ENCODE data around the gene MCC.

The MCC gene

DNA sequence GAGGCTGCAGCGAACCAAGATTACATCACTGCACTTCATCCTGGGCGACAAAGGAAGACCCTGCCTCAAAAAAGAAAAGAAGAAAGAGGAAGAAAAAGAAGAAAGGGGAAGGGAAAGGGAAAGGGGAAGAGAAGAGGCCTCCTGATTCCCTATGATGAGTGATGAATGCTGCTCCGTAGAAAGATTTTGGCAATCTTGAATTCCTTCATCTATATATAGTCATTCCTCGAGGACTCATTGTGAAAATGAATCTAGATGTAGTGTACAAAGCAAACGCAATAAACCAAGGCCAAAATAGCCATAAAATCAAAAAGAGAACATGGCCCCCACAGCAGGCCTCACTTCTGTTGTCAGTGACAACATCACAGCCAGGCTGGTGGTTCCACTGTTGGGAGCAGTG is 293.7 kb downstream of the MCC start:
- no peak for DNase-seq

DNA sequence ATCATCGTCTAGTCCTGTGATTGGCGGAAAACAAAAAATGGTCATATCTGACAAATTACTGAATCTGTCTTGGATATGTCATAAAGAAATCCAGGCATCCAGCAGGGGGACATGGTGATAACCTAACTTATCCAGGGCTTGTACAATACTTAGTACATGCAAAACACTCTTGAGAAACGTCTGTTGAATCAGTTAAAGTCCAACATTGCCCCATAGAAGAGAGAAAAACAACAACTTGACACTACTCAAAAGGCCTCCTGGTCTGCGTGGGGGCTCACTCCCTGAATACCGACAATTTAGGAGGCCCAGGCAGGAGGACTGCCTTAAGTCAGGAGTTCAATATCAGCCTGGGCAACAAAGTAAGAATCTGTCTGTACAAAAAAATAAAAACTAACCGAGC is 294.1 kb downstream of the MCC start:
- no peak for DNase-seq

DNA sequence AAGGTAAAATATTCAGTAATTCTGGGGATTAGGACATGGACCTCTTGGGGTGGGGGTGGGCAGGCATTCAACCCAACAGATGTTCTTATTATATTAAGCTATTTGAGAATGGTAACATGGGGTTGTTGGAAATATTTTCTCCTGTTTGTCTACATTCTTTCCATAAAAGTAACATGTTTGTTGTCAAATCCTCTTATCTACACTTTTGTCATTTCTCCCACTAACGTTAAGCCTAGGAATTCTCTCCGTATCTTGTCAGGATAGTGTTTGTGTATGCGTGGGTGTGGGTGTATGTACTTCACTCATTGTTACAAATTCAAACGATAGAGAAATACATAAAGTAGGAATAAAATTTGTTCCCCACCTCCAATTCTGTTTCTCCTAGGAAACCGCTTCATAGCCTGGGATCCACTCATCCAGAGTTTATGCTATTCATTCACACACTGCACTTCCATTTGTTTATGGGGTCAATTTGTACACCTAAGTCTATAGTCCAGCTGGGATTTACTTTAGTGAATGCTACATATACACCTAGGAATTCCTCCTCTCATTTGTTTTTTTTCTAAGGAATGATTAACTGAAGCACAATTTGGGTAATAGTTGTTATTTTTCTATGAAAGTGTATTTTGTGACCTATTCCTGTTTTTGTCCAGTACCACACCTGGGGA is 294.8 kb downstream of the MCC start:
- DNase-seq = no peak

DNA sequence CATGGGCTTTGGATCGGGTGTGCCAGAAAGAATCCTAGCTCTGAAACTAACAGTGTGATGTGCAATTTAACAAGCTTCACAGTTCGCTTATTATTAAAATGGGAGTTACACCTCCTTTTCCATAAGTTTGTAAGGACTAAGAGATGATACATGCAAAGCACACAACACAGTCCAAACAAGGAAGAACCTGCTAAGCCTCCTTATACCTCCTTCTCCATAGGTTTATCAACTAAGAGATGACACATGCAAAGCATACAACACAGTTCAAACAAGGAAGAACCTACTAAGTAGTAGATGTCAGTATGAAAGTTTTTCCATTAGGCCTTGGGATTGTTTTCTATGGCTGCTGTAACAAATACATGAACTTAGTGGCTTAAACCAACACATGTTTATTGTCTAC is 295.7 kb downstream of the MCC start:
- no peak for DNase-seq

DNA sequence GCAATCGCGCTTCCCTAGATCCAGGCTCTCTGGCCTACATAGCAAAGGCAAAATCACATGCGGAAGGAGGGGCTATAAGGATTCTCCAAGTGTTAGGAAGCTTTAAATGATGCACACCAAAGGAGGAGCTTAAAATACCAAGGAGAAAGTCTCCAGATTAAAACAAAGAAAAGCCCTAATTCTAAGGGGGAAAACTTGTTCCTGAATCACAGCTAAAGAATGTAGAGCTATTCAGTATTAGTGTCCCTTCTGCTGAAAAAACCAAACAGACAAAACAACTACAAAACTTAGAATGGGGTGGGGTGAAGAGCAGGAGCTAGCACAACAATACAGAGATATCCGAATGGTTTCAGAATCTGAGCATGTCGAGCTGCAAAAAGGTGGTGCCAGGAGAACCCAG is 297.9 kb downstream of the MCC start:
- DNase-seq = no peak

DNA sequence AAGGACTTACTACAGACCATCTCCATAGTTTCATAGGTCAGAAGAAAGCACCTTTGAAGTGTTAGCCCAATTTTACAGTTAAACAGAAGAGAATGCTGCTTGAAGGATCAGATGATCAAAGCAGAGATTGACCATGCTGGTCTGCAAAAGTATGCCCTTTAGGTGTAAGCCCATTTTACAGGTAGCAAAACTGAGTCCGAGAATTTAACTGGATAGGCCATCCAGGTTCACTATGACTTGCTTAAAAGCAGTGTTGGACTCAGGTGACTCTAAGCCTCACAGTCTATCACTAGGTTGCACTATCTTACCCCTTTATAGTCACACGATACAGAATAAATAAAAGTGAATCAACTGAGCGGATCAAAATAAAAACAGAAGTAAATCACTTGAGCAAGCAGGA is 299.0 kb downstream of the MCC start:
- no peak for DNase-seq

DNA sequence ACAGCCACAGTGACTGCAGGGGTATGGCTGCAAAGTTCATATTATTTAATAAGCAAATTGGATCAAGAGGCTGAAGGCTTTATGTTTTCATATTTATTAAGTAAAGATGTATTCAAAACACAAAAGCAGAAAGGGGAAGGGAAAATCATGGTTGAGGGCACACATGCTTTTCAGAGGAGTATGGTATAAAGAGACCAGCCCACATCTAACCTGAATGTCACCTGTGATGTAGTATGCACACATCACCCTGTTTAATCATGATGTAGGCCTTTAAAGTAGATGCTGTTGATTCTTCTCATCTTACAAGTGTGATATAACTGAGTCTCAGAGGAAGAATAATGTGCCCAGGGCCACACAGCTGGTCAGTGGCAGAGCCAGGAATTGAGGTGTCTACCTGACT is 299.8 kb downstream of the MCC start:
- DNase-seq = no peak

DNA sequence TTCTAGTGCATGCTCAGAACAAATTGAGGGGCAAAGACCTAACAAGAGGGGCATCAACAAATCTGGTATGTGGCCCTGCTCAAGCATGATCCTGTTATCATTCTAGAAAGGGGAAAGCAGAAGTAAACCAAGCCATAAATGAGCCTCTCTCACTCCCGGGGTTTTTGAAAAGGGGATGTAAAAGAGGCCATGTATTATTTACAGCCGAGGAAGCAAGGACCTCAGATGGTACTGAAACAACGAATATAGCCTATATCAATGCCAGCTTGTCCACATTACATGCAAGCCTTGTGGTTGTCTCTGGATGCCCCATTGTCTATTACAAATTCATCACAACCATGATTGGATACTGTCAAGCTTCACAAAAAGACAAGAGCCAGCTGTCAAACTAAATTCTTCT is 300.3 kb downstream of the MCC start:
- DNase-seq = no peak

DNA sequence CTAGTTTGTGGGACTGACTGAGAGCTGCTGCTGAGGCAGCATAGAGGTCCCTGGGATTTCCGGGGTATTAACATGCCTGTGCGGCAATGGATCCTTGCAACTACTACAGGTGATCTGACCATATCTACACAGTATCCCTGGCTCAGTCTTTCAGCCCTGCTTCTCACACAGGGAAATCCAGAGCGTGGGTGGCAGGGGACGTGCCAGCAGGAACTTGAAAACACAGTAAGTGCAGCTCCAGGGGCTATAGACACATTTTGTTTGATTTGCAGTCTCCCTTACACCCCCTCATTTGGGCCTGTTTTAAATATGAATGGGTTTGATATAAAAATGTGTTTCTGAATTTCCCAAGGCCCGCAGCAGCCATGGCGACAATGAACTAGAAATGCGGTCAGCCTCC is 302.2 kb downstream of the MCC start:
- no peak for DNase-seq

DNA sequence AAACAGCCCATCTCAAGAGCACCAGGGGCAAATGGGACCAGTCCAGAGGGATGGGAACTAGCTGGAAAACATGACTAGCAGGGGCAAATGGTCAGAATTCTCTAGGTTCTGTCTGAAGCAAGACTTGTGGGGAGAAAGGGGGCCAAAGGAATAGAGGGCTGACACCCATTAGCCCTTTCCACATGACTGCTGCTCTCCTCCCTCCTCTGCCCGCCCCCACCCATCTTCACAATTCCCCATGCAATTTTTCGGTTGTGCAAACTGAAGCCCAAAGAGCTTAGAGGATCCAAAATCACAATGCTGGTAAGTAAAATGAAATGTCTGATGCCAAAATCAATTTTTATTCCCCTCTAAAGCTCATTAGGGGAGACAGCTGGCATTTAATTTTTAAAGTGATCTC is 304.6 kb downstream of the MCC start:
- no peak for DNase-seq

DNA sequence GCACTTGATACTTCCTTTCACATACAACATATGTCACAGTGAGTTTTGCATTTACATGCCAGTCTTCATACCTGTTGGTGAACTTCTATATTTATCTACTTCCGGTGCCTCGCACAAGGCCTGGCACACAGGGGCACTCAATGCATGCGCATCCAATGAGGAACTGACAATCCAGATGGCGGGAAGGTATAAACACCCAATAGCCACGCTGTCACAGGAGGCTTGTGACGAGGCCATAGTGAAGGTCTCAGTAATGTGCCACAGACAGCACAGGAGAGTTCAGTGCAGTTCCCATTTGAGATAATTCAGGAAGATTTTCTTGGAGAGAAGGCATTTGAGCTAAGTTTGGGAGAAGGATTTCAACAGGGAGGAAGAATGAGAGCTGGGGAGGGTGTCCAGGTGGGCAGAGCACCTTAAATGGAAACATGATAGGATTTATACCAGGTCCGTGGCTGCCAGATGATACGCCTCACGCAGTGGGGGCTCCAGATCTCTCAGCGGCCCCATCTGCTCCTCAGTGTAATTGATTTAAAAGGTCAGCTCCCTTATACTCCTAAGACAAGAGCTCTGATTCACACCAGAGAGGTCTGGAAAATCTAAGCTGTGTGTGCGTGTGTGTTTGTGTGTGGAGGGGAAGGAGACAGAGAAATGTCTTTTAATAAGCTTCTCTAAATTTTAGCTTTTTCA is 305.5 kb downstream of the MCC start:
- no peak for DNase-seq

DNA sequence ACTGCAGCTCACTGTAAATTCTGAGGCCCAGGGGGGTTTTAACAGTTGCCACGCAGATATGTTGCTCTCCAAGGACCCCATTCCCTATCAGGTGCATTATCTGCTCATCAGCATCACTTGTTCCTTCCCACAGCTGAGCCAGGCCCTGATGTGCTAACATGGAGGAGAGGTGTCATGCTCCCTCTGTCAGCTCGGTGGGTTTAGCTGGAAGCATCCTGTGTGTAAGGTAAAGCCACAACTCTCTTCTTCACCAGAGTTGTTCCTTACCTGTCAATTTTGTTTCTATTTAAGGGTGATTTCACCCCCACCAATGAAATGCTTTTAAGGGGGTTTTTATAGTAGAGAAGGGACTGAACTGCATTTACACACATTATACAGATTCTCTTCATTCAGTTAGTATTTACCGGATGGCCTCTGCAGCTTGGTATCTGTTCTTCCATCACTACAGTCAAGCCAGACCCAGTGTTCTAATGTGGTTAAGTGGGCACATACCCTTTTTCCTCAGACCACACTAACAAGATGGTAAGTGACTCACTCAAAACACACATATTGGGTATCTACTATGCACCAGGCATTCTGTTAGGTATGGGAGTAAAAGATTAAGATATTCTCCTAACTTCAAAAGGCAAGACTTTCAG is 306.3 kb downstream of the MCC start:
- no peak for DNase-seq

DNA sequence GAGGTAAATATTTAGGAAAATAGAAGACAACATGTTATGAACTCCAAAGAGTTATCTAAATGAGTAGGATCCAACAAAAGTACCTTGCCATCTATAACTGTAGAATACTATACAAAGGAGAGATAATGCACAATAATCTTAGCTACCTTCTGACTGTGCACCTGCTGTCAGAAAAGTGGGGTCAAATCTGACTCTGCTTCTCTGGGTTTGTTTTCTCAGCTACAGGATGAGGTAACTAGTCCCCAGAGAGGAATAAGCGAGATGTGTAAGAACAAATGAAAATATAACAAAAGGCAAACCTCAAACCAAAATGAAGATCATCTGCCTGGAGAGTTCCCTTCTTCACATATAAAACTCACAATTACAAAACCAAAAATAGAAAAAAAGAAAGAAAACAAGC is 306.8 kb downstream of the MCC start:
- no peak for DNase-seq

DNA sequence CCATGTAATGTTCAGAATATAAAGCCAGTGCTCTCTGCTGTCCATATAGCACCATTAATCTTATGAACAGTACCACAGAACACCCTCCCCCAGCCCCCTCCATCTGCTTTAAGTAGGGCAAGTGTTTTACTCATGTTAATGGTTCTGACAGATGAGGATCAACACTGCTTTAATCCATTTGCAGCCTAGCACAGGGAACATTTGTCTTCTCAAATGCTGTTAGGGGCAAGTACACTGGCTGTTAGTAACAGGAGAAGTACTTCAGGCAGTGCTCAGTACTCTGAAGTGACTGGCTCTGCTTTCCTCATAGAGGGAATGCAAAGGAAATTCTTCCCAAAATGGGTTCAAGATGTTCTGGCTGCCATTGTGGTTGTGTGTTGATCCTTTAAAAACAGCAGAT is 309.1 kb downstream of the MCC start:
- DNase-seq = no peak

DNA sequence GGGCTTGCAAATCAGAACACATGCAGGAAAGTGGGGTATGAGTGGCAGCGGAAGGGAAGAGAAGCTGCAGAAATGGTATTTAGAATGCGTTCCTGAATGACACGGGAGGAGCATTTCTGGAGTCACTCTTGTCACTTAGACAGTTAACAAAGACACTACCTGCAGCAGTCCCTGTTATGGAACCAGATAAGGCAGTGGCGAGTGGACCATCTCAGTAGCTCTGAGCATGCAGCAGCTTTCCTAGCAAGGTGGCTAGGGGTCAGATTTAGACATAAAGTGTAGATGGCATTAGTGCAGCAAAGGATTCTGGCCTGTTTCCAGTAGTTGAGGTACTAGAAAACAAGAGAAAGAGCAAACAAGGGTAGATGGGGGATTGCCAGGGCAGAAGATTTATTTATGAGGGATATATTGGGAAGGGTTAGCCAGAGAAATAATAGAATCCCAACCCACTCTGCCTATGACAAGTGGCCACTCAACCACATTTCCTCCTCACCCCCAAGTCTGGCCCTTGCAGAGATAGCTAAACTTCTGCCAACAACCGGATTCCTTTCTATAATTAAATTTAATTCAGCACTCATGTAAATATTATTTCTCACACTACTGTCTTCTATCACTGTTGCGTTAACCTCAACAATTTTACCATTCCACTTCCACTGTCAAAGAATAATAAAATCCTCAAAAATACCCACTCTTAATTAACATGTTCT is 310.0 kb downstream of the MCC start:
- DNase-seq = no peak

DNA sequence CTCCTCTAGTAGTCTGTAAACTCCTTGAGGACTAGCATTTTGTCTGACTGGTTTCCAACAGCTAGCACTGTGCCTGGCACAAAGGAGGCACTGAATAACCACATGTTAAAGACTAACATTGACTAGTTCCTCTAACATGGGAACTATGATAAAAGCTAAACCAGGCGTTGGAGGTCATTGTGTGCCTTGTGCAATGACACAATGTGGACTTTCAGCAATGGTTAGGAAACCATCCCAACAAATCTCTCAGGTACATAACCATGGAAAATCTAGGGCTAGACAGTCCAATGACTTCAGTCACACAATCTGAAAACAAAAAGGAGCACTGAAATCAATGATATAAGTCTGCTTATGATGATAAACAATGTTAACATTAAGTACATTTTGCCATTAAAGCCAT is 311.0 kb downstream of the MCC start:
- DNase-seq = no peak

DNA sequence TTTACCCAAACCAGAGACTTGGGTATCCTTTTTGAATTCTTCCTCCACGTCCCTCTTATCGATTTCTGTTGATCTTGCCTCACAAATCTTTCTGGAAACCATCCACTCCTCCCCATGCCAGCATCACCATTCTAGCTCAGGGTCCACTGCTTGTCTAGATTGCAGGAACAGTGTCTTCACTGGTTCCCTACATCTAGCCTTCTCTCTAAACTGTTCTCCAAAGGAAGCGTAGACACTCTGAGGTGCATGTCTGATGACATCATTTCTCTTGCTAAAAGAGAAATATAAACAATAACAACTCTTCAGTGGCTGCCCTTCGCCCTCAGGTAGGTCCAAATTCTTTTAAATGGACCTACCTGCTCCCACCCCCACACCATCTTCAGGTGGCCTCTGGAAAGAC is 311.5 kb downstream of the MCC start:
- DNase-seq = no peak

DNA sequence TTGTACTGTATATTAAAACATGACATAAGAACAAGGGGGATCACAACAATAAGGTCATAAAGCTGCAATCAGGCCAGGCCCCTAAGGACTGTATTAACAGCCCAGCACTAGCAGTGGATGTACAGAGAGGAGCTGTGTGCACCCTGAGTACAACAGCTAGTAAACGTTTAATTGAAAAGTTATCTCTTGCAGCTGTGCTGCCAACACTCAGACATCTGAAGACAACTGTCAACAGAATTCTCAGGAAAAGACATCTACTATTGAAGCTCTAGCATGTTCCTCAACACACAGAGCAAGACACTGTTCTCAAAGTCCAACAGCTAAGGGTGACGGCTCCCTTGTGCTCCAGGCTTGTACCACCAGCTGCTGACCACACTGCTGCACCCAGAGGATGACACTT is 312.1 kb downstream of the MCC start:
- no peak for DNase-seq

DNA sequence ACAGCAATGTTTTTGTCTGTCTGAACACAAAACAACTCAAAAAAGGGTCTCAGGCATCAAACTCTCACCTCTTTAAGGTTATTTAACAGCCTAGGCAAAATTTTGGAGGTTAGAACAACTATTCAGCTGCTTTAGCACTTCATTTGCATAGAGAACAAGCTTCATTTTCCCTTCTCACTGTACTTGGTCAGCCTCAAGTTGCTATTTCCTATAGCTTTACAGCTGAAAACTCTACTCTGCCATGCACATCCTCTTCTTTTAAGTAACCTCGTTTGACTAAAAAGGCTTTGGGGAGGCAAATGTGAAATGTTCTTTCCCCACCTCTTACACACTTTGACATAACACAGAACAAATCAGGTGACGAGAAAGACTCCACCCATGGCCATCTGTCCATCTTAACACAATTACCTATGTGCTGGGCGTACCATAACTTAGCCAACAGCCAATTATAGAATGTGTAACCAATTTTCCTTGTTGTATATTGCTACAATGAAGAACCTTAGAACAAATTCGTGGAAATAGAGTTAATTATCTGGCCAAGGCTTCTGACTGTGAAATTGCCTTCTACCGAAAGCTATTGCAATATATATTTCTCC is 315.9 kb downstream of the MCC start:
- no peak for DNase-seq

DNA sequence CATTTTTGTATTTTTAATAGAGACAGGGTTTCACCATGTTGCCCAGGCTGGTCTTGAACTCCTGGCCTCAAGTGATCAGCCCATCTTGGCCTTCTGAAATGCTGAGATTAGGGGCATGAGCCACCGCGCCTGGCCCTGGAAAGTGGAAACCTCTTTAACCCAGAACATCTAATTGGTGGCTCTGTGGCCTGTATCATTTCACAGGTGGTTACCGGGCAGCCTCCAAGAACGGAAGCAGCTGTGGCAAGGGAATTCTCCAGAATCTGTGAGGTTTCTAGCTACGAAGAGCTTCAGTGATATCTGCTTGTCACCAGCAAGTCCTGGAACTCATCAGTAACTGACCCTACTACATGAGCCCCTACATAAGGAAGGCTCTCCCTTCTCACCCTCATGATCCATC is 316.7 kb downstream of the MCC start:
- no peak for DNase-seq

DNA sequence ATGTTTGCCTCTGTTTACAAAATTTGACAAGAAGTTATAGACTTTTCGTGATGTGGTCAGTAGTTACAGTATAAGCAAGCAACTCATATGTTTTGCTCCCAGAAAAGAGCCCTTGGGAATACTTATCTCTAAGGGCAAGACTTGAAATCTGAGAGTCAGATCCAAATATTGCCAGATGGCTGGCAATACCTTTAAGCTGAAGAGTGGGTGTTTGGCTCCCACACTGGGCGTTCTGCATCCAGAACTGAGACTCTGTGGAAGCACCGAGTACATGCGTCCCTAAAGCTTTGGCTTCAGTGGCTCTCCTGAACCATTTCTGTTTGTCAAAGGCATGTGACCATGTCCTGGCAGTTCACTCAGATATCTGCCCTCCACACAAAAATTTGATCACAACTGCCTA is 317.5 kb downstream of the MCC start:
- no peak for DNase-seq

DNA sequence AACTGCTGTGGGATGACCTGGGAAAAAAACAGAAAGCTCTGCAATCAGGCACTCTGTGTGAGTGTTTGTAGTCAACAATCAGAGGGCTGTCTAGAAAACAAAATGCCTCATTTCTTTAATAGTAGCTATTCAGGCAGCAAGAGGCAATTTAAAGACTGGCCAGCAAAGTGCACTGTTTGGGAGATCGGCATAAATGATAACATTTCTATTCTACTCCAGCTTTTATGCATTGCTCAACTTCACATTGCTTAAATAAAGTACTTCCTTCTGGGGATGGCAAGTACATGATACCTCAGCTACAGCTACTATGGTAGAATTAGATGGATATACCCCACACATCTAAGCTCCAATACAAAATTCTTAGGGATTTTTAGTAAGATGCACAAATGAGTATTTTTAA is 318.5 kb downstream of the MCC start:
- DNase-seq = no peak

DNA sequence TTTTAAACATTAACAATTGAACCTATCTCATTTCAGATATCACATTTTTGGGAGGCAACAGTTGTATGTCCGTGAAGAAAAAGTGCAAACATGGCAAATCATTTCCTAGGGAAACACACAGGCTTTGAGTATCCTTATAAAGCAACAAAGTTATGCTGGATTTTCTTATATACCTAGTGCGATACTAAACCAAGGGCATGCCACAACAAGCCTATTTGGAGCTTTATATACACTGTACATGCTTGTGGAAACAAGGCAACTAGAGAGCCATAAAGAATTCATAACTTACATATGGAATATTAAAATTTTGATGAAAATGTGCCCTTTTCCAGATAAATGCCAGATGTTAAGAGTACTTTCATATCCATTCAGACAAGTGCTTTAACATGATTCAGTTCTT is 320.3 kb downstream of the MCC start:
- no peak for DNase-seq

All from activated CD4-positive, alpha-beta T cell treated with anti-CD3 and anti-CD28 coated beads for 48 hours (primary cell).